GM19395 (cell line): ENCODE results near the gene TPI1.

Source experiments
- ATAC-seq: cut with Tn5 transposase; IDR thresholded peaks from one replicate; pipeline ENCODE4 v1.9.1; 2021; ENCODE audit warnings: mild to moderate bottlenecking, moderate library complexity; ENCODE audit not compliant: unreplicated experiment

TPI1 gene

DNA sequence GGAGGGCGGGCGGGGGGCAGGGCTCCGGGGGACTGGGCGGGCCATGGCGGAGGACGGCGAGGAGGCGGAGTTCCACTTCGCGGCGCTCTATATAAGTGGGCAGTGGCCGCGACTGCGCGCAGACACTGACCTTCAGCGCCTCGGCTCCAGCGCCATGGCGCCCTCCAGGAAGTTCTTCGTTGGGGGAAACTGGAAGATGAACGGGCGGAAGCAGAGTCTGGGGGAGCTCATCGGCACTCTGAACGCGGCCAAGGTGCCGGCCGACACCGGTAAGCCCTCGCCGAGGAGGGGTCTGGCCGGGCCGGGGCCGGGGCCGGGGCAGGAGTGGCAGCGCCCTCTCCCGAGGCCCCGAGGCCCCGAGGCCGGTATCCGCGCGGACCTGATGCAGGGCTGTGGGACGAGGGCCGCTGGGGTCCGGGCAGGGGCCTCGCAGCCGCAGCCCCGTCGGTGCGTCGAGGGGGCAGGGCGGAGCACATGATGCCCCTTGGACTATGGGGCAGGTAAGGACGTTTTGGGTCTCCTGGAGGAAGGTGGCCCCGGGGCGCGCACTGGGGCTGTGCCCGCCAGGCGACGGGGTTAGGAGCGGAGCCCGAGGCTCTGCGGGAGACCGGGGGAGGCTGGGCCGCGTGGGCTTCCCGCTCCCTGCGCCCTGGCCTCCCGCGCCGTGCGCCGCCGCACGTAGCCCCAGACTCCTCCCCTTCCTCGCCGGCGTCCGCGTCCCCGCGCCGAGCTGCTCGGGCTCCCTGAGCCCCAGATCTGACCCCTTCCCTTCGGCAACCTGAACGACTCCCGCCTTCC lies at the start of gene TPI1:
Gene TPI1 (plus strand): TSS at position 119 of the 798 bp plus-strand sequence. CDS start 36 bp downstream, at position 155.
- ATAC-seq: peak; percentile 54

DNA sequence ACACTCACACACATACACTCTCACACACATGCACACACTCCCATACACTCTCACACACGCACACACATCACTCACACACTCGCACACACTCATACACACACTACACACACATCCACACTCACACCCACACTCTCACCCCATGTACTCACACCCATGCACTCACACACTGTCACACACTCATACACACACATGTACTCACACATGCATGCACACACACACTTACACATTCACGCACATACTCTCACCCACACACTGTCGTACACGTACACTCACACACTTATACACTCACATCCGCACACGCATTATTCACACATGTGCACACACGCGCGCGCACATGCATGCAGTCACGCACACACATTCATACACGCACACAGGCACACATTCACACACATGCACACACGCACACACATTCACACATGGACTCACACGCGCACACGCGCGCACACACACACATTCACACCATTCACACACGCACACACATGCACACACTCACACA lies 49.6 kb upstream of the TPI1 start:
- no peak for ATAC-seq

DNA sequence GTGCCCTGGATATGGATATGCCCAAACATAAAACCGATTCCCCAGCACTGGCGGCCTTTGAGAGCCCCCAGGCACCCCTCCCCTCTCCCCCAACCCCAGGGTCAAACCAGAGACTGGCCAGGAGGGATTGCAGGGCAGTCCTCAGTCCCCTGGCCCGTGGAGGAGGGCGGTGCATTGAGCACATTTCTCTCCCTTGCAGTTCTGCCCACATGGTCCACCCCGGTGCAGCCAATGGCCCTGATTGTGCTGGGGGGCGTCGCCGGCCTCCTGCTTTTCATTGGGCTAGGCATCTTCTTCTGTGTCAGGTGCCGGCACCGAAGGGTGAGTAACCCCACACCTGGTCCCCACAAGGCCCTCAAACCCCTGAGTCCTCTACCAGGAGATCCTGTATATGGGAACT lies 49.1 kb upstream of the TPI1 start:
- ATAC-seq: no peak

DNA sequence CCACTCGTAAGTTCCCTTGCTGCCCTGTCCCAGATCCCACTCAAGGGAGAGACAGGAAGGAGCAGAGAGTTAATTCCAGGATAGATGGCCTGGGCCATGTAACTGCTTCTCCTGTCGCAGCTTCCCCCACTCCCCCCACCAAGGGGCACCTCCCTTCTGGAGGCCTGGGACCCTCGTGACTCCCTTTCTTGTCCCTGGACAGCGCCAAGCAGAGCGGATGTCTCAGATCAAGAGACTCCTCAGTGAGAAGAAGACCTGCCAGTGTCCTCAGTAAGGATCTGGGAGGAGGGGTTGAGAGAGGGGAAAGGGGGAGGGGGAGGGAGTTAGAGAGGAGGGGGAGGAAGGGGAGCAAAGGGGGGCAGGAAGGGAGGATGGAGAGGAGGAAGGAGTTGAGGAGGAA lies 48.7 kb upstream of the TPI1 start:
- ATAC-seq: no peak

DNA sequence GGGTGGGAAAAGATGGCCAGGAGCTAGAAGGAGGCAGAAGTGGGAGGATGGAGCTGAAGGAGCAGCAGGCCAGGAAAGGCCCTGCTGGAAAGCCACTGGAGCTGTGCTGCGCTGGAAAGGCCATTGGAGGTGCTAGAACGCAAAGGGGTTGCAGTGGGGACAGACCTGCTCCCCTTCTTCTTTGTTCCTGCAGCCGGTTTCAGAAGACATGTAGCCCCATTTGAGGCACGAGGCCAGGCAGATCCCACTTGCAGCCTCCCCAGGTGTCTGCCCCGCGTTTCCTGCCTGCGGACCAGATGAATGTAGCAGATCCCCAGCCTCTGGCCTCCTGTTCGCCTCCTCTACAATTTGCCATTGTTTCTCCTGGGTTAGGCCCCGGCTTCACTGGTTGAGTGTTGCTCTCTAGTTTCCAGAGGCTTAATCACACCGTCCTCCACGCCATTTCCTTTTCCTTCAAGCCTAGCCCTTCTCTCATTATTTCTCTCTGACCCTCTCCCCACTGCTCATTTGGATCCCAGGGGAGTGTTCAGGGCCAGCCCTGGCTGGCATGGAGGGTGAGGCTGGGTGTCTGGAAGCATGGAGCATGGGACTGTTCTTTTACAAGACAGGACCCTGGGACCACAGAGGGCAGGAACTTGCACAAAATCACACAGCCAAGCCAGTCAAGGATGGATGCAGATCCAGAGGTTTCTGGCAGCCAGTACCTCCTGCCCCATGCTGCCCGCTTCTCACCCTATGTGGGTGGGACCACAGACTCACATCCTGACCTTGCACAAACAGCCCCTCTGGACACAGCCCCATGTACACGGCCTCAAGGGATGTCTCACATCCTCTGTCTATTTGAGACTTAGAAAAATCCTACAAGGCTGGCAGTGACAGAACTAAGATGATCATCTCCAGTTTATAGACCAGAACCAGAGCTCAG lies 48.0 kb upstream of the TPI1 start:
- ATAC-seq: no peak

DNA sequence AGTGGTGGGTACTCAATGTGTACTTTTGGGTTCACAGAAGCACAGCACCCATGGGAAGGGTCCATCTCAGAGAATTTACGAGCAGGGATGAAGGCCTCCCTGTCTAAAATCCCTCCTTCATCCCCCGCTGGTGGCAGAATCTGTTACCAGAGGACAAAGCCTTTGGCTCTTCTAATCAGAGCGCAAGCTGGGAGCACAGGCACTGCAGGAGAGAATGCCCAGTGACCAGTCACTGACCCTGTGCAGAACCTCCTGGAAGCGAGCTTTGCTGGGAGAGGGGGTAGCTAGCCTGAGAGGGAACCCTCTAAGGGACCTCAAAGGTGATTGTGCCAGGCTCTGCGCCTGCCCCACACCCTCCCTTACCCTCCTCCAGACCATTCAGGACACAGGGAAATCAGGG lies 47.2 kb upstream of the TPI1 start:
- ATAC-seq: no peak

DNA sequence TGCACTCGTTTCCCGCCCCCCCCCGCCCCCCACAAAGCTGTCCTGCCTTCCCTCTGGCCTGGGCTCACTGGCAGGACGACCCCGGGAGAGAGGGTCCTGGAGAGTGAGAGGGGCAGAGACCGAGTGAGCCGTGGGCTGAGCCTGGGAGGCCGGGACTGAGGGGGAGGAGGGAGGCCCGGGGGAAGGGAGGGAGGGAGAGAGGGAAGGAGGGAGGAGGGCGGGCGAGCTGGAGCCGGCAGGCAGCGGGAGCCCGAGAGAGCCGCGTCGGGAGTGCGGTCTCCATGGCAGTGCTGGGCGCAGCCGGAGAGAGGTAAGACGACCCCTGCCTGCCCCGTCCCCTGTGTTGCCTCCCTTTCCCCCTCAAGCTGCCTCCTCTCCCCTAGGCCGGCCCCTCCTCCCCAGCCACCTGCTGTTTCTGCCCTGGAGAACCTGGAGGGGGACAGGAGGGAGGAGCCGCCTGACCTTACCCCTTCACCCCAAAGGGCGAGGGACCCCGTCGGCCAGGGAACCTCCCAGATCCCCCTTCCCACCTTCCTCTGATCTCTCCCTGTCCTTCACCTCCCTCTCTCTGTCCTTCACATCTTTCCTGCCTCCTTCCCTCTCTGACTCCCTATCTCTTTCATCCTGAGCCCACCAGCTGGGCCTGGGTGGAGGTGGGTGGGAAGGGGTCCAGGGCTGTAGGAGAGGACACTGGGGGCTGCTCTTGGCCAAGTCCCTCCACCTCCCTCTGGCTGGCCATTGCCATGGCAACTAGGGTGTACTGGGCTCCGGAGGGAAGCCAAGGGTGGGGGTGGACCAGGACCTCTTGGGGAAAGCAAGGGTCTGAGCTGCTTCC lies 45.5 kb upstream of the TPI1 start, which contains the start of gene GPR162:
Gene GPR162 (plus strand): TSS at position 231 of the 835 bp plus-strand sequence. CDS start 2,078 bp downstream, outside the sequence.
- ATAC-seq: no peak

DNA sequence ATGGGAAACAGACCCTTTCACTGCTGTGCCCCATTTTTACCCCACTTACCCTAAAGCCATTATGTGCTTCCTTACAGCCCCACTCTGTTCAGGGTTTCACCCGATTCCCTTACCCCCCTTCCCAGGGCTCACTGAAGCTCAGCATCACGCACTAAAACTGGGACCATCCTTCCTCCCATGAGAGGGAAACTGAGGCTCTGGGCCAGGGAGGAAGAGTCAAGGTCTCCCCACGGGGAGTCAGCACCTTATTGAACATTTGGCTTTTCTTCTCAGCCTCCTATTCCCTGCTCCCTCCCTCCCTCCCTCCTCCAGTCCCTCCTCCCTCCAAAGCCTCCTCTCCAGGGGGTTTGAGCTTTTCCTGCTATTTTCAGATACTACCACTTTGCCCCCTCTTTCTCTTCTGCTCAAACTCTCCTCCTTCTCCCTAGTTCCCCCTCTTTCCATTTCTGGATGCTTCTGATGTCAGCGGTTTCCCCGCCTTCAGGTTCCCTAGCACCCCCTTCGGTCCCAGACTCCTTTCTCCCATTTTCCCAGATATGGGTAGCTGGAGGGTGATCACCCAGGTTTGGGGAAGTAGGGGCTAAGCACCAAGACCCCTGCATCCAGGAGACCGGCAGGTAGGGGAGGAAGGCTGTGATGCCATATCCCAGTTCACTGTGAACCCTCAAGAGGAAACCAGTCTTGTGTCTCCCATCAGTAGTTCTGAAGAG lies 44.8 kb upstream of the TPI1 start:
- no peak for ATAC-seq

DNA sequence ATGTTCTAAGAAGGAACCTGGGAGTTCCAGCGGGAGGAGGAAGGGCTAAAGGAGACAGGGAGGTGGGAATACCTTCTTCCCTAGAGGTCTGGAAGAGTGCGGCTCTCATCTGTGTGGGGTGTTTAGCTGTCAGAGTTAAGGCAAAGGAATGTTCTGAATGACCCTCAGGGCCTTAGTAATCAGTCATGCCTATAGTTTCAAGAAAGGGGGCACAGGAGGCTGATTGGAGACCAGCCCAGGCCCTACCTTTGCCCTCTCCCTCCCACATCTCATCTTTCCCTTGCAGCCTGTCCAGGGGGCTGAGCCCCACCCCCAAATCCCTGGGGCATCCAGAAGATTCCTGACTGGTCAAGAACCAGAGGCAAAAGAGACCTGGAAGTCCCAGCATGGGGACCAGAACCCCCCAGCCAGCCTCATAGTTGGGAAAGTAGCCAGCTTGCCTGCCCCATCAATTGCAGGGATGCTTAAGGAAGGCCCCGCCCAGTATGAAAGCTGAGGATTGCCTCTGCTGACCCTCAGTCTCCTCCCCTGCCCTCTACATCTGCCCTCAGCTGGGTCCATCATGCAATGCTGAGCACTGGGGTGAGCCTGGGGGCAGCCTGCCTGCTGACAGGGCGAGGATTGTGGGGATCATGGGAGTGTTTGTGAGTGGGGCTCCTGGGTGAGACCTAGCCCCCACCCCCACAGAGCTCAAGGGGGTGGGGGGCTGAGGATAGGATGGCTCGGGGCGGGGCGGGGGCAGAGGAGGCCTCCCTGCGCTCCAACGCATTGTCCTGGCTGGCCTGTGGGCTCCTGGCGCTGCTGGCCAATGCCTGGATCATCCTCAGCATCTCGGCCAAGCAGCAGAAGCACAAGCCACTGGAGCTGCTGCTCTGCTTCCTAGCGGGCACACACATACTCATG lies 43.9 kb upstream of the TPI1 start:
- ATAC-seq: no peak

DNA sequence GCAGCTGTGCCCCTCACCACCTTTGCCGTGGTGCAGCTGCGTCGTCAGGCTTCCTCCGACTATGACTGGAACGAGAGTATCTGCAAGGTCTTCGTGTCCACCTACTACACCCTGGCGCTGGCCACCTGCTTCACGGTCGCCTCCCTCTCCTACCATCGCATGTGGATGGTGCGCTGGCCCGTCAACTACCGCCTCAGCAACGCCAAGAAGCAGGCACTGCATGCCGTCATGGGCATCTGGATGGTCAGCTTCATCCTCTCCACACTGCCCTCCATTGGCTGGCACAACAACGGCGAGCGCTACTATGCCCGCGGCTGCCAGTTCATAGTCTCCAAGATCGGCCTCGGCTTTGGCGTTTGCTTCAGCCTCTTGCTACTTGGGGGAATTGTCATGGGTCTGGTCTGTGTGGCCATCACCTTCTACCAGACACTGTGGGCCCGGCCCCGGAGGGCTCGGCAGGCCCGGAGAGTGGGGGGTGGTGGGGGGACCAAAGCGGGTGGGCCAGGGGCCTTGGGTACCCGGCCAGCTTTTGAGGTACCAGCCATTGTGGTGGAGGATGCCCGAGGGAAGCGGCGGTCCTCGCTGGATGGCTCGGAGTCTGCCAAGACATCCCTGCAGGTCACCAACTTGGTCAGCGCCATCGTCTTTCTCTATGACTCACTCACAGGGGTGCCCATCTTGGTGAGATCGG lies 43.1 kb upstream of the TPI1 start:
- no peak for ATAC-seq

DNA sequence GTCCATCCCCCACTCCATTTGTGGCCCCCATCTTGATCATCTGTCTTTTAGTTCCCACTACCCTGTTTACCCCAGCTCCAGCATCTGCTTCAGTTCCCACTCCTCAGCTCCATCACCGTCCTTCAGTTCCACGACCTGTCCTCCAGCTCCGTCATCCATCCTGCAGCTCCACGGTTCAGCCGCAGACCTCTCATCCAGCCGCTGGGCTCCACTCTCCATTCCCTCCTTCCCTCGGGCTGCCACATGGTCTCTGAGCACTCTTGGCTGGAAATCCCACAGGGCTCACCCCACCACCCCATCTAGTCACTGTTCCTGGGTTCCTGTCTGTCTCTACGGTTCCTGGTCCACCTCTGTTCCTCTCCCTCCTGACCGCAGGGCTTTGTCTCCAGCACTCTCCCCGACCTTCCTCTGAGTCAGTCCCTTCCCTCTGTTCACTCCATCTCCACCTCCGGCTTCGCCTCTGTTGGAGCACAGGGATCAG lies 42.4 kb upstream of the TPI1 start:
- ATAC-seq: no peak

DNA sequence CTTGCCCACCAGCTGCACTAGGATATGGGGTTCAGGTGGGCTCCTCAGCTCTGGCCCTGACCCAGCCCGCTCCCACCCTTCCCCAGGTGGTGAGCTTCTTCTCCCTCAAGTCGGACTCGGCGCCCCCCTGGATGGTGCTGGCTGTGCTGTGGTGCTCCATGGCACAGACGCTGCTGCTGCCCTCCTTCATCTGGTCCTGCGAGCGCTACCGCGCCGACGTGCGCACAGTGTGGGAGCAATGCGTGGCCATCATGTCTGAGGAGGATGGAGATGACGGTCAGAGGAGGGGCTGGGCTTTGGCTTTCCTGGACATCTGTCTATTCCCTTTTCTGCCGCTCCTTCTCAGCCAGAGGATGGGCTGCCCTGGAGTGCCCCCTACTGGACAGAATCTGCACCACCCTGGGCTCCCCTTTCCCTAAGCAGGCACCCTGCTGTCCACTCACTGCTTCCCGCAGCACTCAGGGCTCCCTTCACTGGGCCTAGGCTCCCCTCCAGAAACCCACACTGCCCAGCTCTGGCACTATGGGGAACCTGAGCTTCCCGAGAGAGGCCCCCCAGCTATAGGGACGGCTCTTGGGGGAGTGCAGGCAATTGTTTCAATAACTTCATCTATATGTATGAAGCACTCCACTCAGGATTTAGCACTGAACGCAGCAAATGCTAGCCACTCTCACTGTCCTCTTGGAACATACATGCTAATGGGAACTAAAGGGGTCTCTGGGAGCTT lies 41.8 kb upstream of the TPI1 start:
- no peak for ATAC-seq

DNA sequence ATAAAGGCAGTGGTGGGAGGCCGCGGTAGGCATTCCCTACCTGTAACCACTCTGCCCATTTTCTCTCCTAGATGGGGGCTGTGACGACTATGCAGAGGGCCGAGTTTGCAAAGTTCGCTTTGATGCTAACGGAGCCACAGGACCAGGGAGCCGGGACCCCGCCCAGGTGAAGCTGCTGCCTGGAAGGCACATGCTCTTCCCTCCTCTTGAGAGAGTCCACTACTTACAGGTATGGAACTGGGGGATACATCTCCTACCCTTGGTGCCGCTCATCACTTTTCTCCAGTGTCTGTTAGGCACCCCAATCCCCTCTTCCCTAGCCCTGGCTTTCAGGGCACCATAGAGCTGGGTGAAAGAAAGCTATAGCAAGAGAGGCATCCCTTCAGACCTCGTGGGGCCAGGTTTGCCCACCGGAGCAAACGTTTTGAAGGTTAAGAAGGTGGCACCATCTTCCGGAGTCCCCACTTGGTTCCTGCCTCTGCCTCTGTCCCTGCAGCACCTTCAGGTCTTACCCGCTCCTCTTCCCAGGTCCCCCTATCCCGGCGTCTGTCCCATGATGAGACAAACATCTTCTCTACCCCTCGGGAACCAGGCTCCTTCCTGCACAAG lies 41.1 kb upstream of the TPI1 start:
- ATAC-seq: no peak

DNA sequence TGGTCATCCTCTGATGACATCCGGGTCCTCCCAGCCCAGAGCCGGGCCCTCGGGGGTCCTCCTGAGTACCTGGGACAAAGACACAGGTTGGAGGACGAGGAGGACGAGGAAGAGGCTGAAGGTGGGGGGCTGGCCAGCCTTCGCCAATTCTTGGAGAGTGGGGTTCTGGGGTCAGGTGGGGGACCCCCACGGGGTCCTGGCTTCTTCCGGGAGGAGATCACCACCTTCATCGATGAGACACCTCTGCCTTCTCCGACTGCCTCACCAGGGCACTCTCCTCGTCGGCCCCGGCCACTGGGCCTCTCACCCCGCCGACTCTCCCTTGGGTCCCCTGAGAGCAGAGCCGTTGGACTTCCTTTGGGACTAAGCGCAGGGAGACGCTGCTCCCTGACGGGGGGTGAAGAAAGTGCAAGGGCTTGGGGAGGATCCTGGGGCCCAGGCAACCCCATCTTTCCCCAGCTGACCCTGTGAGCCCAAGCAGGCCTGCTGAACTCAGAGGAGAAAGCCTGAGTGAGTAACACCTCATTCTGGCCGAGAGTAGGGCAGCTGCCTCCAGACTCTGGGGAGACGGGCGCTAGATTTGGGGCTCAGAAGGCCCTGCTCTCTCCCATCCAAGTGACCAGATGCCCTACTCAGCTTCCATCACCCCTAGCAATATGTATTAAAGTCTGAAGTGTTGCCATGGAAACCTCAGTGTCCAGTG lies 40.4 kb upstream of the TPI1 start:
- ATAC-seq: no peak

DNA sequence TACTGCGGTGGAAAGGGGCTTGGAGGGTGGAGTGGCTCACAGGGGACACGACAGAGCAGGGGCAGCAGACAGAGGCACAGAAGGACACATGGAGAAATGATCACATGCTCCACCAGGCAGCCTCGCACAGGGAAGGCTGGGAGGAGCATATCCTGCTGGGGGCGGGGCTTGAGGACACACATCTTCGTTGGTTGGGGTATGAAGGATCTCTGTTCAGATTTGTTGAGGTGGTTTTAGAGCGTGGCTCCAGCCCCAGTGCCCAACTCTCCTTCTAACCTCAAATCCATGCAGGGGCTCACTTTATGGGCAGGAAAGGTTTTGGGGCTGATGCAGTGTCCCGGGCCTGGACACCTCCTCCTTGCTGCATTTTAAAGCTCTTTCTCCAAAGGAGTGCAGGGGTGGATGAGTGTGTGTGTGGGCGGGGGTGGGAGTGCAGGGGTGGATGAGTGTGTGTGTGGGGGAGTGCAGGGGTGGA lies 39.9 kb upstream of the TPI1 start:
- no peak for ATAC-seq

DNA sequence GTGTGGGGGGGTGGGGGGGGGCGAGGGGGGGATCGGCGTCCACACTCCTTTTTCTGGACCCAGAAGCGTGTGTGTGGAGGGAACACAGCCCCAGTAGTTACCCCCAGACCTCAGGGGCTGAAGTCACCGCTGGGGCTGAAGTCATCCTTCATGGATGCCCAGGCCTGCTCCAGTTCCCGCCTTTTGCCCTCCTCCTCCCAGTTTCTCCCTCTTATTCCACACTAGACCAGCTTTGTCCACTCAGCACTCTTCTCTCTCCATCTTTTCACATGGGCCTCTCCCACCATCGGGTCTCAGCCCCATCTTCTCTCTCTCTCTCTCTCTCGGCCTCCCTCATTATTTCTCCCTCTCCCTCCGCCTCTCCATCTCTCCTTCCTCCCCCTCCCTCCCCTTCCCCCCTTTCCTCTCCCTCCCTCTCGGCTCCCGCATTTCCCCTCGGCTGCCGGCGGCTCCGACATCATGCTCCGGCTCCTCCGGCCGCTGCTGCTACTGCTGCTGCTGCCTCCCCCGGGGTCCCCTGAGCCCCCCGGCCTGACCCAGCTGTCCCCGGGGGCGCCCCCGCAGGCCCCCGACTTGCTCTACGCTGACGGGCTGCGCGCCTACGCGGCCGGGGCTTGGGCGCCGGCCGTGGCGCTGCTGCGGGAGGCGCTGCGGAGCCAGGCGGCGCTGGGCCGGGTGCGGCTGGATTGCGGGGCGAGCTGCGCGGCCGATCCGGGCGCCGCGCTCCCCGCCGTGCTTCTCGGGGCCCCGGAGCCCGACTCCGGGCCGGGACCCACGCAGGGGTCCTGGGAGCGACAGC lies 39.1 kb upstream of the TPI1 start, which contains the start of gene P3H3:
Gene P3H3 (plus strand): TSS at position 426 of the 799 bp plus-strand sequence. CDS start 34 bp downstream, at position 460.
- no peak for ATAC-seq
